GM04503 (cell line): ENCODE results near the gene DSTYK.
"Not testable (repeated sequence)": the region's sequence is repeated elsewhere in the genome, so short reads cannot be mapped to it uniquely, and the experiment has no call there.

Experiments
- DNase-seq: peaks from one replicate; pipeline ENCODE4 v3.0.0-alpha.2; 2012; ENCODE audit warnings: low read depth

DSTYK gene

GRCh38 chr1:205172729-205173366, 38.7 kb downstream of the DSTYK start:
- peak; percentile 95 for DNase-seq

- DNase-seq = no peak
These were observed 40.1 kb downstream of the DSTYK start for GRCh38 chr1:205171369-205171768.

GRCh38 chr1:205170532-205171269, 40.8 kb downstream of the DSTYK start:
- no peak for DNase-seq

- no peak for DNase-seq
These were observed 42.3 kb downstream of the DSTYK start for GRCh38 chr1:205169248-205169647.

- no peak for DNase-seq
These were observed 43.2 kb downstream of the DSTYK start for GRCh38 chr1:205168291-205168690.

GRCh38 chr1:205162301-205162700, 49.2 kb downstream of the DSTYK start:
- DNase-seq = no peak

- no peak for DNase-seq
These were observed 50.4 kb downstream of the DSTYK start for GRCh38 chr1:205161076-205161475.

GRCh38 chr1:205158048-205158616, 53.4 kb downstream of the DSTYK start:
- no peak for DNase-seq

- not testable (repeated sequence) for DNase-seq
These were observed 55.7 kb downstream of the DSTYK start for GRCh38 chr1:205155665-205156377.

- no peak for DNase-seq
These were observed 59.0 kb downstream of the DSTYK start for GRCh38 chr1:205152505-205152904.

- no peak for DNase-seq
These were observed 60.7 kb downstream of the DSTYK start for GRCh38 chr1:205150651-205151428.

GRCh38 chr1:205147191-205147835, 64.2 kb downstream of the DSTYK start:
- peak; percentile 80 for DNase-seq

GRCh38 chr1:205144751-205145150, 66.8 kb downstream of the DSTYK start:
- DNase-seq = peak; percentile 41

- no peak for DNase-seq
These were observed 67.3 kb downstream of the DSTYK start for GRCh38 chr1:205144046-205144720.

GRCh38 chr1:205142102-205142469, 69.4 kb downstream of the DSTYK start:
- no peak for DNase-seq

- peak; percentile 34 for DNase-seq
These were observed 70.0 kb downstream of the DSTYK start for GRCh38 chr1:205141236-205142101.

- no peak for DNase-seq
These were observed 71.4 kb downstream of the DSTYK start for GRCh38 chr1:205140113-205140512.

- no peak for DNase-seq
These were observed 73.6 kb downstream of the DSTYK start for GRCh38 chr1:205137901-205138300.

- DNase-seq = no peak
These were observed 78.2 kb downstream of the DSTYK start for GRCh38 chr1:205133287-205133686.
